LNCAP (cell line): ENCODE measurements around the gene ANKRD49.

ENCODE experiments used
- CTCF ChIP-seq: fragments of 450-650 bp; IDR thresholded peaks from 2 replicates; pipeline ENCODE4 v1.5.1; 2017; ENCODE audit warnings: mild to moderate bottlenecking

The ANKRD49 gene

GRCh38 chr11:94536386-94536785 lies 42.6 kb downstream of the ANKRD49 start:
- TF ChIP-seq CTCF, result no peak

- TF ChIP-seq CTCF, result no peak
These were observed 43.3 kb downstream of the ANKRD49 start for GRCh38 chr11:94537031-94537600.

- TF ChIP-seq CTCF, result no peak
These were observed 45.6 kb downstream of the ANKRD49 start for GRCh38 chr11:94539420-94539819.

- no peak for TF ChIP-seq CTCF
These were observed 50.2 kb downstream of the ANKRD49 start, which contains the start of gene FUT4 for GRCh38 chr11:94543695-94544645. TSS of gene FUT4 (plus strand) at chr11:94543921. CDS start at chr11:94544134, 213 bp downstream.

GRCh38 chr11:94544646-94545263 lies 51.0 kb downstream of the ANKRD49 start:
- TF ChIP-seq CTCF, result no peak

GRCh38 chr11:94545264-94546161 lies 51.7 kb downstream of the ANKRD49 start:
- no peak for TF ChIP-seq CTCF

- no peak for TF ChIP-seq CTCF
These were observed 52.3 kb downstream of the ANKRD49 start for GRCh38 chr11:94546162-94546470.
